Thoracic aorta (tissue), 2 donors: Measurements from ENCODE around the gene TSSC4. TPM values are rescaled to one million over a fixed set of nuclear protein-coding genes. Genes with fewer than 3 reads are reported as not detected.

Source experiments
- ATAC-seq: fragments of 150-250 bp; one replicate; pipeline ENCODE4 v1.8.0; 2017; ENCODE audit warnings: low read depth; ENCODE audit not compliant: insufficient number of reproducible peaks, low FRiP score
- DNase-seq: peaks from one replicate; pipeline ENCODE4 v3.0.0-alpha.2; 2020; ENCODE audit warnings: low spot score
- H3K27ac ChIP-seq, 2 donors: fragments of 200-600 bp; sonication (generic); 1 replicate in 1 of 2; 2 replicates in 1 of 2; pipeline ENCODE4 v1.5.1; 2016; ENCODE audit warnings: mild to moderate bottlenecking in 2 of 2, moderate library complexity in 2 of 2
- H3K27me3 ChIP-seq: fragments of 200-600 bp; sonication (generic); replicated peaks from 2 replicates; pipeline ENCODE4 v1.6.0; 2016; ENCODE audit warnings: mild to moderate bottlenecking; ENCODE audit not compliant: insufficient read depth
- H3K36me3 ChIP-seq: fragments of 200-600 bp; sonication (generic); one replicate; pipeline ENCODE4 v1.5.1; 2016
- H3K4me1 ChIP-seq, 2 donors: fragments of 200-600 bp; sonication (generic); 1 replicate in 1 of 2; 2 replicates in 1 of 2; pipeline versions ENCODE4 v1.5.1 to v1.6.0; 2016; ENCODE audit warnings: low read depth in 2 of 2, mild to moderate bottlenecking in 1 of 2; ENCODE audit not compliant: control insufficient read depth in 1 of 2
- H3K4me3 ChIP-seq: fragments of 200-600 bp; sonication (generic); 2 replicates; pipeline ENCODE4 v1.5.1; 2016; ENCODE audit warnings: mild to moderate bottlenecking
- H3K9me3 ChIP-seq: fragments of 200-600 bp; sonication (generic); 2 replicates; pipeline ENCODE4 v1.5.1; 2016
- total RNA-seq, 2 donors: library from RNA; depleted of rRNA; stranded (reverse); fragments of >200 nt; gene quantifications; one replicate each; pipeline versions ENCODE4 v1.1.0 to v1.2.3, GENCODE V29; 2016
- TF ChIP-seq, protein P1 (sequence below): fragments of 200-600 bp; sonication (generic); IDR thresholded peaks from one replicate; pipeline ENCODE4 v1.5.1; 2019; ENCODE audit warnings: antibody characterized with exemption

TSSC4 gene
- total RNA-seq, 2 donors from 2014 or later: 31.6 to 57.9 TPM

DNA sequence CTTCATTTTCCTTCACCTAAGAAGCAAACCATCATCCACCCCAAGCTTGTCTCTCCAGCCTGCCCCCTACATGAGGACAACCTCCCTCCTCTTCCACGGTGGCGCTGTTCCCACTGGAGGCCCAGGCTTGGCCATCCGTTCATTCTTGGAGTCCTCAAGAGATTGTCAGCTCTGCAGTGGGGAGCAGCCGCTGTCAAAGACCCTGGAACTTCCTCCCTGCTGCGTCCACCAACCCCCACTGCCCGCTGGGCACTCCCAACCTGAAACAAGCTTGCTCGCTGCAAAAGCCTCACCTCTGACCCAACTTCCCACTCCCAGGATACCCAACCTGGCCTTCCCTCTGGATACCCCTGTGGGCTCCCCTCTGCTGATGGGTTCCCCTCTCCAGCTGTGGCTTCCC lies 33.8 kb upstream of the TSSC4 start:
- Histone ChIP-seq H3K27ac (no peak overlapping the region), H3K36me3 (no peaks in the 10 kb centered on the region), H3K4me1 (peaks cover 5 to 18% of the 10 kb centered on the region in 2 donors), H3K27me3 (no peaks in the 10 kb centered on the region), H3K4me3 (no peak overlapping the region), H3K9me3 (no peaks in the 10 kb centered on the region)
- no peak for DNase-seq
- TF ChIP-seq, protein P1, sequence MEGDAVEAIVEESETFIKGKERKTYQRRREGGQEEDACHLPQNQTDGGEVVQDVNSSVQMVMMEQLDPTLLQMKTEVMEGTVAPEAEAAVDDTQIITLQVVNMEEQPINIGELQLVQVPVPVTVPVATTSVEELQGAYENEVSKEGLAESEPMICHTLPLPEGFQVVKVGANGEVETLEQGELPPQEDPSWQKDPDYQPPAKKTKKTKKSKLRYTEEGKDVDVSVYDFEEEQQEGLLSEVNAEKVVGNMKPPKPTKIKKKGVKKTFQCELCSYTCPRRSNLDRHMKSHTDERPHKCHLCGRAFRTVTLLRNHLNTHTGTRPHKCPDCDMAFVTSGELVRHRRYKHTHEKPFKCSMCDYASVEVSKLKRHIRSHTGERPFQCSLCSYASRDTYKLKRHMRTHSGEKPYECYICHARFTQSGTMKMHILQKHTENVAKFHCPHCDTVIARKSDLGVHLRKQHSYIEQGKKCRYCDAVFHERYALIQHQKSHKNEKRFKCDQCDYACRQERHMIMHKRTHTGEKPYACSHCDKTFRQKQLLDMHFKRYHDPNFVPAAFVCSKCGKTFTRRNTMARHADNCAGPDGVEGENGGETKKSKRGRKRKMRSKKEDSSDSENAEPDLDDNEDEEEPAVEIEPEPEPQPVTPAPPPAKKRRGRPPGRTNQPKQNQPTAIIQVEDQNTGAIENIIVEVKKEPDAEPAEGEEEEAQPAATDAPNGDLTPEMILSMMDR: no peak
- no peak for ATAC-seq

GRCh38 chr11:2367266-2368160 lies 33.0 kb upstream of the TSSC4 start:
- Histone ChIP-seq H3K9me3 (no peaks in the 10 kb centered on the region), H3K36me3 (no peaks in the 10 kb centered on the region), H3K4me3 (no peak overlapping the region), H3K27ac (no peak overlapping the region), H3K27me3 (no peaks in the 10 kb centered on the region), H3K4me1 (peaks cover 5 to 18% of the 10 kb centered on the region in 2 donors)
- DNase-seq (no peak), ATAC-seq (no peak)
- TF ChIP-seq, protein P1: no peak

DNA sequence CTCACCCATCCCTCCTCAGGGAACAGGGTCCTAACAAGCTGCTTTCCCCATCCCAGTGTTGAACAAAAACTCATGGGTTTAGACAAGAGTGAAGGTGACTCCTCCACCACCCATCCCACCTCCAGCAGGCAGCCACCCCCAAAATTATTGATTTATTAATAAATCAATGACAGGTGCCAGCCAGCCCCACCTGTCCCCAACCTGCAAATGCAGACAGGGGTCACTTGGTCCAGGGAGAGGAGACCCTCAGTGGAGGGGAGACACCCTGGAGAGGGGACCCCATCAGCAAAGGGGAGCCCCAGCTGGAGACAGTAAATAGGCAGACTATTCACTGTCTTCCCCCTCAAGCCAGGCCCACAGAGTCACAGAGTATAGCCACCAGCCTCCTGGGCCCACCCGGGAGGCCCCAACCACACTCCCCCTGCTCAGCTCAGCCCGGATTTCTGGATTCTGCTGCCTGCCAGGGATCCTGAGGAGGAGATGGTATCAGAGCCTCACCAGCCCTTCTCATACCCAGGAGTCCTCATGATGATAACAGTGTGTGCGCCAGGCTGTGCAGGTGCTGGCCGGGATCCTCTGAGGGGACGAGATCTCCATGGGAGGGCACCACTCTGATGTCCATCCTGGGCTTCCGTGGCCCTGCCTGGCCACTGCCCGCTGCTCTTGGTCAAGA lies 32.2 kb upstream of the TSSC4 start:
- TF ChIP-seq, protein P1: no peak

DNA sequence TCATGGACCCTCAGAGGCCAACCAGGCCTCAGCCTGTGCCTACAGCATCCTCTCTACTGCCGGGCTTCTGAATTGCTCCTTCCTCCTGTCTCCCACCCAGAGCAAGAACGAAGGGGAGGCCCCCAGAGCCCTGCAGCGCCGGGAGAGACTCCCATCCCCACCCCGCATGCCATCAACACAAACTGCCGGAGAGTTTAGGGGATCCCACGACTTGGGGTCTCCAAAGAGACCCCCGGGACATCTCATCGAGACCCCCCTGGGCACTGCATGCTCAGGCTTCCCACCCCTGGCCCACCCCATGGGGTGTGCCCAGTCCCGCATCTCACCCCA lies 31.7 kb upstream of the TSSC4 start:
- DNase-seq: no peak
- Histone ChIP-seq H3K9me3 (no peaks in the 10 kb centered on the region), H3K27me3 (no peaks in the 10 kb centered on the region), H3K4me1 (peaks cover 5 to 18% of the 10 kb centered on the region in 2 donors), H3K27ac (no peak overlapping the region), H3K36me3 (no peaks in the 10 kb centered on the region), H3K4me3 (no peak overlapping the region)
- no peak for ATAC-seq
- TF ChIP-seq, protein P1: no peak

More for the DNA sequence above, 32.2 kb upstream of the TSSC4 start:
- Histone ChIP-seq H3K27ac (no peak overlapping the region), H3K36me3 (no peaks in the 10 kb centered on the region), H3K27me3 (no peaks in the 10 kb centered on the region), H3K4me1 (peaks cover 5 to 18% of the 10 kb centered on the region in 2 donors), H3K4me3 (no peak overlapping the region), H3K9me3 (no peaks in the 10 kb centered on the region)
- ATAC-seq (no peak), DNase-seq (no peak)

GRCh38 chr11:2369320-2369719 lies 31.2 kb upstream of the TSSC4 start:
- DNase-seq: no peak
- H3K27ac ChIP-seq: no peak overlapping the region

More at GRCh38 chr11:2369320-2369719, 31.2 kb upstream of the TSSC4 start:
- ATAC-seq: no peak
- no peak overlapping the region for H3K4me3 ChIP-seq
- no peaks in the 10 kb centered on the region for H3K36me3 ChIP-seq
- H3K4me1 ChIP-seq: peaks cover 5 to 18% of the 10 kb centered on the region in 2 donors
- no peaks in the 10 kb centered on the region for H3K9me3 ChIP-seq
- TF ChIP-seq, protein P1: no peak
- H3K27me3 ChIP-seq: no peaks in the 10 kb centered on the region
